SK-N-MC (cell line): ENCODE measurements around the gene C9orf43.

Experiments used
- EZH2 ChIP-seq: fragments of 200-600 bp; sonication (generic); IDR thresholded peaks from one replicate; pipeline ENCODE4 v1.6.1; 2017; ENCODE audit warnings: antibody characterized with exemption
- POLR2AphosphoS5 ChIP-seq: IDR thresholded peaks from 2 replicates; pipeline ENCODE4 v1.6.1; 2012; ENCODE audit warnings: mild to moderate bottlenecking, low read depth, low read length, borderline replicate concordance

GRCh38 chr9:113456235-113456634, 45.7 kb downstream of the C9orf43 start:
- TF ChIP-seq POLR2AphosphoS5 (no peak), EZH2 (no peak)
